Tibial nerve (tissue), 4 donors: Measurements from ENCODE around the gene KLF1. TPM values are rescaled to one million over a fixed set of nuclear protein-coding genes. Genes with fewer than 3 reads are reported as not detected.

Experiments
- DNase-seq, 2 donors: peaks; one replicate each; pipeline ENCODE4 v3.0.0-alpha.2; 2019; ENCODE audit warnings: low spot score in 2 of 2
- H3K27ac ChIP-seq, 4 donors: fragments of 200-600 bp; sonication (generic) in 3 of 4; one replicate each; pipeline ENCODE4 v1.5.1; 2017 to 2019; ENCODE audit warnings: mild to moderate bottlenecking in 1 of 4
- H3K27me3 ChIP-seq, 2 donors: fragments of 200-600 bp; sonication (generic) in 1 of 2; one replicate each; pipeline versions ENCODE4 v1.5.1 to v1.6.0; 2017 to 2019
- H3K36me3 ChIP-seq, 3 donors: fragments of 200-600 bp; sonication (generic); one replicate each; pipeline ENCODE4 v1.5.1; 2018 to 2019
- H3K4me1 ChIP-seq, 4 donors: fragments of 200-600 bp; sonication (generic) in 3 of 4; one replicate each; pipeline ENCODE4 v1.5.1; 2017 to 2019
- H3K4me3 ChIP-seq, 4 donors: fragments of 200-600 bp; sonication (generic) in 3 of 4; one replicate each; pipeline ENCODE4 v1.5.1; 2017 to 2019; ENCODE audit warnings: mild to moderate bottlenecking in 1 of 4, moderate library complexity in 1 of 4
- H3K9me3 ChIP-seq, 4 donors: fragments of 200-600 bp; sonication (generic) in 3 of 4; one replicate each; pipeline ENCODE4 v1.5.1; 2017 to 2019
- EP300 ChIP-seq, 2 donors: sonication (generic); formaldehyde crosslinking; IDR thresholded peaks; one replicate each; pipeline ENCODE4 v1.6.1; 2017; ENCODE audit warnings: antibody characterized with exemption in 2 of 2, mild to moderate bottlenecking in 1 of 2
- POLR2A ChIP-seq, 2 donors: fragments of 450-650 bp; IDR thresholded peaks; one replicate each; pipeline ENCODE4 v1.6.1; 2017; ENCODE audit warnings: antibody characterized with exemption in 2 of 2, mild to moderate bottlenecking in 2 of 2, moderate library complexity in 2 of 2
- WGBS, 2 donors: methylation state at CpG; one replicate each; pipeline ENCODE4 v1.1.5; 2018; 5-methylcytosine and 5-hydroxymethylcytosine counted together
- small RNA-seq: library from RNA; depleted of rRNA; stranded (forward); fragments of <200 nt; gene quantifications from one replicate; pipeline ENCODE3, GENCODE V24; 2016
- total RNA-seq, 4 donors: library from RNA; depleted of rRNA; stranded (reverse); fragments of >200 nt; gene quantifications; one replicate each; pipeline ENCODE4 v1.1.0, GENCODE V29; 2016
- TF ChIP-seq, protein P1 (sequence below), 5 experiments: fragments of 200-600 bp in 3 of 5; fragments of 450-650 bp in 2 of 5; sonication (generic) in 3 of 5; IDR thresholded peaks; one replicate each; pipeline ENCODE4 v1.5.1; 2016 to 2019; ENCODE audit warnings: antibody characterized with exemption in 5 of 5, mild to moderate bottlenecking in 3 of 5, moderate library complexity in 2 of 5

The KLF1 gene
- total RNA-seq, 4 donors from 2014 or later = not detected

DNA sequence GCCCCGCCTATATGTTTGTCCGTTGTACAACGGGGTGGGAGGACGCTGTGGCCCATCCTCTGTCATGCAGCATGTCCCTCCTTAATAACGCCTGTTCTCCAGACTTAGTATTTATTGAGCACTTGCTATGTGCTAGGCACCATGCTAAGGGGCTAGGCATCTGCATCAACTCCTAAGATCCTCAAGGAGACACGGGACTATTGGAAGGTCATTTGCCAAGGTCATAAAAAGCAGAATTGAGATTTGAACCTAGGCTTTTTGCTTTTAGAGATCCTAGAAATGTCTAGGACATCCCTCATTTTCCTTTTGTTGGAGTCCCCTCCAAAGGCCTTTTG is 50.5 kb downstream of the KLF1 start:
- peaks cover 0 to 97% of the 10 kb centered on the region in 2 donors for H3K27me3 ChIP-seq
- WGBS, 2 donors = 9% methylated on average over 6 of the region's 6 CpGs

DNA sequence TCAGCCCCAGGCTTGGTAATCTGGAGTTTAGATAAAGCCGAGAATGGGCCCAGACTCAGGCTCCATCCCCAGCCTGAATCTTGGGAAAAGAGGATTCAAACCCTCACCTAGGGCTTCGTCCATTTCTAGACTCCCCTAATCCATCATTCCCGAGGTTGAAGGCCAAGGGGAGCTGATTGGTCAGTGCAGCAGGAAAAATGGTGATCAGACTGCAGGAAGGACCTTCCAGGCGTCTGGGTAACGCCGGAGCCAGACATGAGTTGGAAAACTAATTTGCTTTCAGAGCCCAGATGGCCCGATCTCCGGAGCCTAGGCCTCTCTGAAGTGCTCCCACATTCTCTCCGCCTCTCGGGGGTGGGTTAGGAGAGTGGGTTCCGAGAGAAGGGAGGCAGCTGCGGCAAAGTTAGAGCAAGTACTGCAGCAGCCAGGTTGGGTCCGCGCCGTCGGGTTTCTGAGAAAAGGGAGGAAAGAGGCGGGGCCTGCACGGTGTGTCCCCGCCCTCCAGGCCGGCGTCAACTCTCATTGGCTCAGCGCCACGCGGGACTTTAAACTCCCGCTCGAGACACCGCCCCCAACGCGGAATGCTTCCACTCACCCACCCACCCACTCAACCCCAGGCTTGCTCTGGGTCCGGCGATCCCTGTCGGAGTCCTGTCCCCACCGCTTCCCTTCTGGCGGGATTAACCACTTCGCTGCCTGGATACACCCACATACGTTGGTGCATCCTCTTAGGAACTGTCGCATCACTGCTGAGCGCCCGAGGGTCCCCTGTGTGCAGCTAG is 51.8 kb downstream of the KLF1 start:
- H3K4me1 ChIP-seq = peaks cover 0 to 41% (median 16%) of the 10 kb centered on the region in 4 donors
- H3K36me3 ChIP-seq = no peaks in the 10 kb centered on the region
- DNase-seq = no peak
- H3K4me3 ChIP-seq = no peak overlapping the region
- 5 to 8% methylated on average over 38 to 39 of the region's 39 CpGs for WGBS, 2 donors
- TF ChIP-seq, protein P1, sequence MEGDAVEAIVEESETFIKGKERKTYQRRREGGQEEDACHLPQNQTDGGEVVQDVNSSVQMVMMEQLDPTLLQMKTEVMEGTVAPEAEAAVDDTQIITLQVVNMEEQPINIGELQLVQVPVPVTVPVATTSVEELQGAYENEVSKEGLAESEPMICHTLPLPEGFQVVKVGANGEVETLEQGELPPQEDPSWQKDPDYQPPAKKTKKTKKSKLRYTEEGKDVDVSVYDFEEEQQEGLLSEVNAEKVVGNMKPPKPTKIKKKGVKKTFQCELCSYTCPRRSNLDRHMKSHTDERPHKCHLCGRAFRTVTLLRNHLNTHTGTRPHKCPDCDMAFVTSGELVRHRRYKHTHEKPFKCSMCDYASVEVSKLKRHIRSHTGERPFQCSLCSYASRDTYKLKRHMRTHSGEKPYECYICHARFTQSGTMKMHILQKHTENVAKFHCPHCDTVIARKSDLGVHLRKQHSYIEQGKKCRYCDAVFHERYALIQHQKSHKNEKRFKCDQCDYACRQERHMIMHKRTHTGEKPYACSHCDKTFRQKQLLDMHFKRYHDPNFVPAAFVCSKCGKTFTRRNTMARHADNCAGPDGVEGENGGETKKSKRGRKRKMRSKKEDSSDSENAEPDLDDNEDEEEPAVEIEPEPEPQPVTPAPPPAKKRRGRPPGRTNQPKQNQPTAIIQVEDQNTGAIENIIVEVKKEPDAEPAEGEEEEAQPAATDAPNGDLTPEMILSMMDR (IDR thresholded peaks at IDR 0.05) = no peak
- TF ChIP-seq POLR2A (IDR thresholded peaks at IDR 0.05) (no peak), EP300 (IDR thresholded peaks at IDR 0.05) (no peak)
- H3K27ac ChIP-seq = no peak overlapping the region
- H3K9me3 ChIP-seq = no peaks in the 10 kb centered on the region
- H3K27me3 ChIP-seq = peaks cover 0 to 97% of the 10 kb centered on the region in 2 donors

More for the DNA sequence above, 50.5 kb downstream of the KLF1 start:
- Histone ChIP-seq H3K27ac (no peak overlapping the region), H3K9me3 (no peaks in the 10 kb centered on the region), H3K36me3 (no peaks in the 10 kb centered on the region), H3K4me3 (no peak overlapping the region), H3K4me1 (peaks cover 0 to 54% (median 19%) of the 10 kb centered on the region in 4 donors)
- DNase-seq = no peak
- TF ChIP-seq POLR2A (IDR thresholded peaks at IDR 0.05) (no peak), EP300 (IDR thresholded peaks at IDR 0.05) (no peak)
- TF ChIP-seq, protein P1 (IDR thresholded peaks at IDR 0.05) = no peak

DNA sequence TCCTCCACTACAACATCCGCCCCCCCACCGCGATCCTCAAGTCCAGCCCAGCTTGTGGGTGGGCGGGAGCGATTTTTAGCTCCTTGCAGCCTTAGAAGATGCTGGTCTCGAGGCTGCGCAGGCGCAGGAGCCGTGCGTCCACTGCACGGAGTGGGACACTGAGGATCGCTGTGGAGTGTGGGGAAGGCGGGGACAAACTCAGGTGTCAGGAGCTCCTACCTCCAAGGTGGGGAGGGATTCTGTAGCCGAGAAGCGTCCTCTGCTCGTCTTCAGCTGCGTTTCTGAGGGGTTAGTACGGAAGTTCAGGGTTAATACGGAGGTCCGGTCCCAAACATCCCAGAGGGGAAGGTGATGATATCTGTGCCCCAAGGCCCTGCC is 52.4 kb downstream of the KLF1 start, which contains the start of gene RTBDN:
Gene RTBDN (minus strand): TSS at position 14 of the 378 bp plus-strand sequence. CDS start 4,600 bp downstream, outside the sequence.
- no peak for DNase-seq
- H3K36me3 ChIP-seq = no peaks in the 10 kb centered on the region
- H3K9me3 ChIP-seq = no peaks in the 10 kb centered on the region
- peaks cover 0 to 41% (median 16%) of the 10 kb centered on the region in 4 donors for H3K4me1 ChIP-seq
- peak within 1 kb of the TSS in 3 of 4 donors; percentile 4 to 47 (median 32) for H3K4me3 ChIP-seq
- no peak for TF ChIP-seq EP300 (IDR thresholded peaks at IDR 0.05)
- TF ChIP-seq POLR2A (IDR thresholded peaks at IDR 0.05) = no peak
- no peak within 1 kb of the TSS for H3K27ac ChIP-seq
- H3K27me3 ChIP-seq = peaks cover 0 to 97% of the 10 kb centered on the region in 2 donors
- 8 to 9% methylated on average over 20 of the region's 20 CpGs for WGBS, 2 donors

Small RNAs within 50 kb of the gene (small RNA-seq; reads per million reads assigned to genes)
- gene MIR5695 = not detected
- not detected for gene MIR6794

Other genes with a start within 250 kb of the KLF1 start
- 10 to 100 TPM; 48.5 to 89.4 (median 58.5) TPM for gene MAN2B1, start 220.5 kb downstream of the KLF1 start, total RNA-seq
- gene WDR83, start 220.4 kb downstream of the KLF1 start, total RNA-seq = 10 to 100 TPM in 3 of 4 donors, 1 to 10 TPM in 1; 7.9 to 19.8 (median 16.8) TPM
- 100 to 1,000 TPM; 117 to 180 (median 160) TPM for gene DHPS, start 205.3 kb downstream of the KLF1 start, total RNA-seq
- not detected for gene GNG14, start 199.2 kb downstream of the KLF1 start, total RNA-seq
- gene FBXW9, start 190.6 kb downstream of the KLF1 start, total RNA-seq = 1 to 10 TPM; 1.2 to 7.5 (median 5.7) TPM
- 100 to 1,000 TPM in 1 of 4 donors, 10 to 100 TPM in 3; 56.1 to 120 (median 77.6) TPM for gene TNPO2, start 163.3 kb downstream of the KLF1 start, total RNA-seq
- gene TRIR, start 152.5 kb downstream of the KLF1 start, total RNA-seq = 100 to 1,000 TPM; 328 to 649 (median 501) TPM
- 10 to 100 TPM; 22.6 to 40.4 (median 36.3) TPM for gene GET3, start 149.7 kb downstream of the KLF1 start, total RNA-seq
- gene BEST2, start 135.4 kb downstream of the KLF1 start, total RNA-seq = under 1 TPM in 1 of 4 donors, not detected in 3; 0.21 TPM
- gene HOOK2, start 111.6 kb downstream of the KLF1 start, total RNA-seq = 100 to 1,000 TPM in 1 of 4 donors, 10 to 100 TPM in 3; 27.3 to 109 (median 50.2) TPM
- gene JUNB, start 95.7 kb downstream of the KLF1 start, total RNA-seq = 100 to 1,000 TPM; 421 to 676 (median 613) TPM
- 100 to 1,000 TPM; 129 to 182 (median 163) TPM for gene PRDX2, start 85.4 kb downstream of the KLF1 start, total RNA-seq
- gene THSD8, start 85.1 kb downstream of the KLF1 start, total RNA-seq = 1 to 10 TPM in 1 of 4 donors, not detected in 3; 4.8 TPM
- gene RNASEH2A, start 80.6 kb downstream of the KLF1 start, total RNA-seq = 1 to 10 TPM; 5.4 to 8.6 (median 6.7) TPM
- gene RTBDN, start 52.6 kb downstream of the KLF1 start, total RNA-seq = not detected
- gene MAST1, start 48.7 kb downstream of the KLF1 start, total RNA-seq = not detected
- 10 to 100 TPM; 38.1 to 59.0 (median 44.2) TPM for gene DNASE2, start 5.8 kb downstream of the KLF1 start, total RNA-seq
- 10 to 100 TPM; 50.4 to 68.0 (median 64.6) TPM for gene GCDH, start 4.0 kb upstream of the KLF1 start, total RNA-seq
- gene SYCE2, start 32.1 kb upstream of the KLF1 start, total RNA-seq = not detected
- gene FARSA, start 46.5 kb upstream of the KLF1 start, total RNA-seq = 10 to 100 TPM; 22.7 to 44.7 (median 32.2) TPM
- 100 to 1,000 TPM; 173 to 398 (median 313) TPM for gene CALR, start 51.4 kb upstream of the KLF1 start, total RNA-seq
- 100 to 1,000 TPM in 3 of 4 donors, 10 to 100 TPM in 1; 89.2 to 111 (median 108) TPM for gene RAD23A, start 58.7 kb upstream of the KLF1 start, total RNA-seq
- gene GADD45GIP1, start 70.0 kb upstream of the KLF1 start, total RNA-seq = 10 to 100 TPM; 41.4 to 68.8 (median 53.5) TPM
- gene DAND5, start 82.4 kb upstream of the KLF1 start, total RNA-seq = not detected
- gene NFIX, start 108.3 kb upstream of the KLF1 start, total RNA-seq = 10 to 100 TPM; 39.8 to 55.8 (median 48.2) TPM
- gene LYL1, start 215.7 kb upstream of the KLF1 start, total RNA-seq = 10 to 100 TPM; 21.1 to 43.5 (median 25.8) TPM
- 10 to 100 TPM; 38.4 to 92.7 (median 49.2) TPM for gene TRMT1, start 229.5 kb upstream of the KLF1 start, total RNA-seq
- gene NACC1, start 231.1 kb upstream of the KLF1 start, total RNA-seq = 10 to 100 TPM; 15.3 to 37.1 (median 25.8) TPM